Stimulated activated naive CD4-positive, alpha-beta T cell (primary cell): ENCODE results near the gene BLOC1S1.
A peak's percentile ranks its signal among the peaks of the same experiment; 100 is the strongest.

Experiments
- DNase-seq, 6 experiments: peaks; one replicate each; lab custom pipeline; 2025; lab: John Stamatoyannopoulos, UW

Gene BLOC1S1

DNA sequence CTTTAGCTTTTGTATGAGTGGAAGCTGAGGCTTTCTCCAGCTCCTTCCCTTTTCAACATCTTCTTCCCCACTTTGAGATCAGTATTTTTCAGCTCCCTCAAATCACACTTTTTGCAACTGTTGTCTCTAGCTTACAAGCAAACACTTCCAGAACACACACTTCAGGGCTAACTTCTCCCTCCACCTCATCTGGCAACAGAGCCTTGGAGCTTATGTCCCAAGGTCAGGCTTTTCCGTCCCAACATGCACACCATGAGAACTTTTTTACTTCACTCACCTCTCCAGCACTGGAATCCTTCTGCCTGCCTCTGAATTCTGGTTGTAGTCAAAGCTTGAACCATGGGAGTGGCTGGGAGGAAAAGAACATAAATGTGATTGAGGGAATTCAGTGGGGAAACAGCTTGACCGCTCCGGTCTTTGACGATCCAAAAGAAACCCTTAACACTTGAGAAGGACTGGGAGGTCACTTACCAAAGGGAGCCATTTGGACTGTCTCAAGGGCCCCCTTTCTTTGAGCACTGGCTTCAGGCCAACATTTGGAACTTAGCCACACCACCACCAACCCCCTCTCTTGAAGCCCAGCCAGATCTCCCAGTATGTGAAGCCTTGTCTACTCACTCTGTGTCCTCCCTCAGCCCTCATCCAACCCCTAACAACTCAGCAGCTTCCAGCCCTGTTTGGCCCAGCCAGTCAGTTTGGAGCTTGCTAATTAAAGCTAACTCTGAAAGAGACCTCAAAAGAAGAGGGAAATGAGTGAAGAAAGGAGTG, 3.9 kb upstream of the BLOC1S1 start:
- DNase-seq, result no peak

DNA sequence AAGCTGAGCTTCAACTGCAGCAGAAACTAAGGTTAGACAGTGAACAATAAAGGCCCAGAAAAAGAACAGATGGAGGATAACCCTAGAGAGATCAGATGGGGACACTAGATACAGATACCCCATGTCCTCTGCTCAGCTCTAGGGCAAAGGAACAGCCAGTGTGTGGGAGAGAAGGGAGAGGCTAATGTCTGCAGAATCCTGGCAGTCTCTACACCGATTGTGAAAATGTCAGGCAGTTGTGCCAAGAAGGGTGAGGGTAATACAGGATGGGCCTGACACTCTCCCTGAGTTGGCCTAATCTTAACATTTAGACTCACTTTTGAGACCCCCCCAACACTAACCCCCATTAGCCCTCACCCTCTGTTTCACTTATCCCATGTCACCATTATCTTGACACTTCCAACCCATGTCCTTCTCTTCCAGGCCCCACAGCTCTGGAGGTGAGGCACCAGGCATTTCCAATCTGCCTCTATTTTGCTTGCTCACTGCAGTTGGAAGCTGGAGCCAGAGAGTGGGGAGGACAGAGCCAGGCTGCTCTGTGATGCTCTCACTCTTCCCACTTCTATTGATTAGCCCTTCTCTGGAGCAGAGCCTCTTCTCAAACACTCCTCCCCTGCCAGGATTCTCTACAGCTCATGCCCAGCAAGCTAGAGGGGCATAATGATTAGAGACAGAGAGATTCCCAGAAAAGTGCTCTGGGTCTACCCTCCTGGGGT, 3.0 kb upstream of the BLOC1S1 start:
- DNase-seq, result no peak

DNA sequence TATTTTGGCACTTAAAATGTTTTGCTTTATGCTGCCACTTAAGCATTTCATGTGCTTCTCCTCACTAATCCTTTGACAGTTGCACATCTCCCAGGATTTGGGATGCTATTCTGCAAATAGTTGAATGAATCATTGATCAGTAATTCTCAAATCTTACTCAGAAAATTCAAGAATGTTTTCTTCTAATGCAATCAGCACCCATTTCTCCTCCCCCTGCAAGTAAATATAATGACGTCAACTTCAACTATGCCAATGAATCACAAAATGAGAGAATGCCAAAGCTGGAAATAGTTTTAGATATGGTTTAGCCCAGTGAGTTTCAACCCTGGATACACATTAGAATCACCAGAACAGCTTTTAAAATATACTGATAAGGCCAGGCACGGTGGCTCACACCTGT, 2.1 kb upstream of the BLOC1S1 start:
- DNase-seq, result no peak

DNA sequence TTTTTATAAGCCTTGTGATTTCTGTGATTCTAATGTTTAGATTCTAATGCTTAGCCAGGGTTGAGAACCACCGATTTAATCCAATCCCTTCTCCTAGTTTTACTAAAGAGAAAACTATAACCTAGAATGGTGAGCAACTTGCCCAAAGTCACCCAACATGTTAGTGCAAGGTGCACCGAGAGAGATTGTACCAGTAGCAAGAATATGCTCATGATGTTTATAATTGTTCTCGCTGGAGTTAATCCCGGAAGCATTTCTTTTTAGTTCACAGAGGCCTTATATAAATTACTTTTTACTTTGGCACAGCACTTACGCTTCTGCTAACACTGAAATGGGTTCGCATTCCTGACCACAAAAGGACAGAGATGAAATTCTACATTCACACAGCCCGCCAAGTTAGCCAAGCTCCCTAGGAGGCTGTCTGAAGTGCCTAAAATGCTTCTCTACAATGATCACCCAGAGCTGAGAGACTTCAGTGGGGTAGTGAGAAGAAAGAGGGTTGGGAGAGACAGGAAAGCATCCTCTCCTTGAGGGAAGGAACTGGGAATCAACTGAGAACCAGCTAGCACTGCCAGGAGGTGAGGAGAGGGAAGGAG, 579 bp upstream of the BLOC1S1 start:
- DNase-seq, result no peak

DNA sequence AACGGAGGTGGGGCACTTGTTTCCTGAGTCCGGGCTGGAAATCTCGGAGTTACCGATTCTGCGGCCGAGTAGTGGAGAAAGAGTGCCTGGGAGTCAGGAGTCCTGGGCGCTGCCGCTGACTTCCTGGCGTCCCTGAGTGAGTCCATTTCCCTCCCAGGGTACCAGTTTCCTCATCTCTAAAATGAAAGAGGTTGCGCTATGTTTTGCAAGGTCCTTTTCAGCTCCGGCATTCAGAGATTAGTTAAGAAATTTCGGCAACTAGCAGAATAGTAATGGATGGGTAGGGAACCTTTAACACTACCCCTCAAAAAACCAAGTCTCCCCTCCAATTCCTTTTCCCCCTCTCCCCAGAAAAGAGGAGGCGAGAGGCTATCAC, 724 bp downstream of the BLOC1S1 start:
- no peak for DNase-seq

DNA sequence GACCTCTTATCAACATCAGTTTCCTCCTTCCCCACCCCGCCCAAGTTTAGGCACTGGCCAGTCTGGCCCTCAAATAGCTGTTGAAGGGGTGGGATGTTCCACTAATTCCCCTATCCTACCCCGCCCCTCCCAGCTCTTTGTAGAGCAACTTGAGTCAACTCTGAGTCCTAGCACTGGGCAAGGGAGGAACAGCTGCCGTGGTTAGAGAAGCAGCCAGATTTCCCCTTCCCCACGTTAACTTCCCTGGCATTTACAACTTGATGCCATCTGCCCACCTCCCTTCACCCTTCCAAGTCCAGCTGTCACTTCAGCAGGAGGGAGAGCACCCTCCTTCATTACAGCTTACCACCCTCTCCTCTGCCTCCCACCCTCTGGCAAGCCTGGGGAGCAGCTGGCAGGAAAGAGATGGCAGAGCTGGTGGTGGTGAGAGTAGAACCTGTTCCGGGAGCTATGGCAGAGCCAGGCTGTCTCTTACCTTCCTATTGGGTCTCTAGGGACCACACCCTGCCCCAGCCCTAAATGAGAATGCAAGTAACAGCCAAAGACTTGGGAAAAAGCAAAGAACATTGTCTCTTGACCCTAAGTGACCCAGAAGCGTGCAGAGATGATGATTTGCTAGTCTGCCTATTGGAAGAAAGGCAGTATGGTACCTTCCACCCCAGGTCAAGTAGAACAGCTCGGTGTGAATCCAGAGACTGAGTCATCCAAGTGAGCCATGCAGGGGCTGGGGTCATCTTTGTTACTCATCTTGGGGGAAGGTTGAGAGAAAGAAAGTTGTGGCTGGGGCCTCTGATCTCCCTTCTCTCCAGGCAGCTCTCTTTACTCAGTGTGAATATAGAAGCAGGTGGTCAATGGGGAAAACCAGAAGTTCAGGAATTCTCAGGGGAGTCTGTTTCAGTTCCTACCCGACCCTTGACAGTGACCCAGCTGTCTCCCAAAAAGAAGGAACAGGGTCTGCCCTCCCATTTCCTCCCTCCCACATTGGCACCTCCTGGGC, 1.5 kb downstream of the BLOC1S1 start:
- no peak for DNase-seq

DNA sequence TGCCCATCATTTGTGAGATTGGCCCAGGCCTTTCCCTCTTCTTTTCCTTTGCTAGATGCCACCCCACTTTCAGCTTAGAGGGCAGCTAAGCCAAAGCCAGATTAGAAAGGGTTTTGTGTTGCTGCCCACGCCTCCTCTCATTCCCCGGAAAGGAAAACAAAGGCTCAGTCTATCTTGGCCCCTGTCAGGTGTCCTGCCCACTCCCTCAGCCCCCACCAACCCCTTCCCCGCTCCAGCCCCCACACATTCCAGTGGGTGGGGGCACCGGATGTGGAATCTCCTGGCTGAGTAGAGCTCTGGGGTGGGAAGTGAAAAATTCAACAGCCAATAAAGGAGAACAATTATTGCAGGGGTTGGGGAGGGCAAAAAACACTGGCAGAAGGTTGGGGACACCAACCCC, 2.2 kb downstream of the BLOC1S1 start:
- DNase-seq, result no peak

DNA sequence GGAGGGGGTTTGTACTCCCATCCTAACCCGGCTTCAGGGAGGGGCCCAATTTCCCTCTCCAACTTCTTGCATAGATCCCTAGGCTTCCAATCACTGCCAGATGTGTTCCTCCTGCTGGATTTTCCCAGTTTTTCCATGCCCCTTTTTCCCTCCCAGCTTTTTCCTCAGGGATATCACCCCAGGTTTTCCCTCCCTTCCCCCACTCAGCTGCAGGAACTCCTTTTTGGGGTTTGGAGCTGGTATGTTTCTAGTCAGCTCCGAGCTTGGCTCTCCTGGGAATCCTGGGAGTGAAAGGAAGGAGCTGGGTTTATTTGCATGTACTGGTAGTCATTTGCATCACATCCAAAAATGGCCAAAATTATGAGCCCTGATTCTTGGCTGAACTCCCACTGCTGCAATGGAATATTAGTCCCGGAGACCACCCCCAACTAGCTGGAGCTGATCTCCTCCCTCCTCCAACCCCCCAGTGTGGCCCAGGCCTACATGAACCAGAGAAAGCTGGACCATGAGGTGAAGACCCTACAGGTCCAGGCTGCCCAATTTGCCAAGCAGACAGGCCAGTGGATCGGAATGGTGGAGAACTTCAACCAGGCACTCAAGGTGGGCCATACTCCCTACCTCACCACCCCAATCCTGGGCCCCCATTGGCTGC, 2.9 kb downstream of the BLOC1S1 start:
- DNase-seq, result no peak

DNA sequence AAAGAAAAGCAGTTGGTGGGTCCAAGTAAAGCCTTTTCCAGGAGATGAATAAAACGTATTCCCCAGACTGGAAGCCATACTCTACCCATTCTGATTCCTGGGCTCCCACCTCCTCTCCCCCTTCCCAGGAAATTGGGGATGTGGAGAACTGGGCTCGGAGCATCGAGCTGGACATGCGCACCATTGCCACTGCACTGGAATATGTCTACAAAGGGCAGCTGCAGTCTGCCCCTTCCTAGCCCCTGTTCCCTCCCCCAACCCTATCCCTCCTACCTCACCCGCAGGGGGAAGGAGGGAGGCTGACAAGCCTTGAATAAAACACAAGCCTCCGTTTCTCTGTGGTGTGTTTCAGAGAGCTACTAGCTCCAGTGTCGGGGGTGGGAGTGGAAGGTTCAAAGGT, 3.5 kb downstream of the BLOC1S1 start:
- no peak for DNase-seq

DNA sequence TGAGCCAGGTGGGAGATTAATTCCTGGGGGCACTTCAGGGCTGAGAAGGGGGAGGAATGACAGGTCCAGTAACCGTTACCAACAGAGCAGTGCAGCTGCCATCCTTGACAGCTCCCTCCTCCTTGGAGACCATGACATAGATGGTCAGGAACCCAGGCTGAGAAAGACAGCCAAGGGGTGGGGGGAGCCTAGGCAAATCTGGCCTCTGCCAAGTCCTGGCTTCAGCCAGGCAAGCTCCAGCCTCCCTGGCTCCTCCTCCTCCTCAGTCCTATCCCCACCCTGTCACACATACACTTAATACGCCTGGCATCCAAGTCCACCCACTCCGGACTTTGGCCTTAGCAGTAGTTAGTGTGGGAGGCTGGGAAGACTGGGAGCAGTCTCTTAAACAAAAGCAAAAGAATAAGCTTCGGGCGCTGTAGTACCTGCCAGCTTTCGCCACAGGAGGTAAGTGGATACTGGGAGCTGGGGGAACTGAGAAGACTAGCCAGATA, 4.3 kb downstream of the BLOC1S1 start, which contains the start of gene RDH5:
Gene RDH5 (plus strand): TSS at position 323 of the 494 bp plus-strand sequence. CDS start 792 bp downstream, outside the sequence.
- DNase-seq, result no peak

DNA sequence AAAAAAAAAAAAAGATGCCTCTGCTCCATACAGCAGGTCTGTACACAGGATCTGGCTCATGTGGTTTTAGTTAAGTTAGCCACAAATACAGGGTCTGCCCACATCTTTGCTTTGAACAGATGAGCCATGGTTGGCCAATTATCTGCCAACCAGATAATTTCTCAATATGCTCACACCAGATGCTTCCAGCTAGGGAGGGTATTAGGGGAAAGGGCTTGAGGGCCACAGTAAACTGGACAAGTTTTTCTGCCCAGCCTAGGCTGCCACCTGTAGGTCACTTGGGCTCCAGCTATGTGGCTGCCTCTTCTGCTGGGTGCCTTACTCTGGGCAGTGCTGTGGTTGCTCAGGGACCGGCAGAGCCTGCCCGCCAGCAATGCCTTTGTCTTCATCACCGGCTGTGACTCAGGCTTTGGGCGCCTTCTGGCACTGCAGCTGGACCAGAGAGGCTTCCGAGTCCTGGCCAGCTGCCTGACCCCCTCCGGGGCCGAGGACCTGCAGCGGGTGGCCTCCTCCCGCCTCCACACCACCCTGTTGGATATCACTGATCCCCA, 5.1 kb downstream of the BLOC1S1 start:
- no peak for DNase-seq

DNA sequence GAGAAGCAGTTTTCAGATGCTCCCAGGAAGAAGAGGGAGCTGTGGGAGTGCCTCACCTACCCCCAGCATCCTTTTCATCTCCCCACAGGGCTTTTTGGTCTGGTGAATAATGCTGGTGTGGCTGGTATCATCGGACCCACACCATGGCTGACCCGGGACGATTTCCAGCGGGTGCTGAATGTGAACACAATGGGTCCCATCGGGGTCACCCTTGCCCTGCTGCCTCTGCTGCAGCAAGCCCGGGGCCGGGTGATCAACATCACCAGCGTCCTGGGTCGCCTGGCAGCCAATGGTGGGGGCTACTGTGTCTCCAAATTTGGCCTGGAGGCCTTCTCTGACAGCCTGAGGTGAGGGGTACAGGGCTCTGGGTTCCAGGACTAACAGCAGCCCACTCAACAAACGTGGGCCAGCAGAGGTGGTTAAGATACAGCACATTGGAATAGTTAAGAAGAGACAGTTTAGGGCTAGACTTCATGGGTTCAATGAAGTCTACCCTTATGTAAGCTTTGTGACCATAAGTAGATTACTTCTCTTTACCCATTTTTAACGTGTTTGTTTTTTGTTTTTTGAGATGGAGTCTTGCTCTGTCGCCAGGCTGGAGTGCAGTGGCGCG, 5.9 kb downstream of the BLOC1S1 start:
- DNase-seq, result no peak

DNA sequence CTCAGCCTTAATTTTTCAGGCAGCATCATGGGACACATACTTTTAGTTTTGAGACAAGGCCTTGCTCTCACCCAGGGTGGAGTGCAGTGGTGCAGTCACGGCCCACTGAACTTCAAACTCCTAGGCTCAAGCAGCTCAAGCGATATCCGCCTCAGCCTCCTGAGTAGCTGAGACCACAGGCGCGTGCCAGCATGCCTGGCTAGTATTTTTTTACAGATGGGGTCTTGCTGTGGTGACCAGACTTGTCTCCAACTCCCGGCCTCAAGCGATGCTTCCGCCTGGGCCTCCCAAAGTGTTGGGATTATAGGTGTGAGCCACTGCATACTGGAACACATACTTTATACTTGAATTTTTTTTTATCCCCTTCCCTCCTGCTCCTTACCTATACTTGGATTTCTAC, 7.1 kb downstream of the BLOC1S1 start:
- DNase-seq, result no peak

DNA sequence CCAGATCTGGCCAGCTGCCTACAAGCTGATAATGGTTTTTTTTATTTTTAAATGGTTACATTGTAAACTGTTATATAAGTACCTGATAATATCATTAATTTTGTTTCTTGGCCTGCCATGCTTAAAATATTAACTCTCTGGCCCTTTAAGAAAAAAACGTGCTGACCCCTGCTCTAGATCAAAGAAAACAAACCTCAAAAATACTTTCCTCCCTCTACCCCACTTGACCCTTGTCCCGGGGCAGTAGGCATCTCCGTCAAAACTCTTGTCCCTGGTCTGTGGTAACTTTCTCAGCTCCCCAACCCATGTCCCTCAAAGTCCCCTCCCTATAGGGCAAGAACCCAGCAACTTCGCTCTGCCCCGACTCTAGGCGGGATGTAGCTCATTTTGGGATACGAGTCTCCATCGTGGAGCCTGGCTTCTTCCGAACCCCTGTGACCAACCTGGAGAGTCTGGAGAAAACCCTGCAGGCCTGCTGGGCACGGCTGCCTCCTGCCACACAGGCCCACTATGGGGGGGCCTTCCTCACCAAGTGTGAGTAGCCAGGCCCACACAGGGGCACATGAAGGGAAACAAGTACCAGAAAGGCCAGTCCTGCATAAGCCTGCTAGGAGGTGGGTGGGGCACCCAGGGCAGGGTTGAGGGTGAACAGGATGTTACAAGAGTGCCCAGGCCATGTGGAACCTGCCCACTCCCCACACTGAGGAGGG, 7.8 kb downstream of the BLOC1S1 start:
- no peak for DNase-seq

DNA sequence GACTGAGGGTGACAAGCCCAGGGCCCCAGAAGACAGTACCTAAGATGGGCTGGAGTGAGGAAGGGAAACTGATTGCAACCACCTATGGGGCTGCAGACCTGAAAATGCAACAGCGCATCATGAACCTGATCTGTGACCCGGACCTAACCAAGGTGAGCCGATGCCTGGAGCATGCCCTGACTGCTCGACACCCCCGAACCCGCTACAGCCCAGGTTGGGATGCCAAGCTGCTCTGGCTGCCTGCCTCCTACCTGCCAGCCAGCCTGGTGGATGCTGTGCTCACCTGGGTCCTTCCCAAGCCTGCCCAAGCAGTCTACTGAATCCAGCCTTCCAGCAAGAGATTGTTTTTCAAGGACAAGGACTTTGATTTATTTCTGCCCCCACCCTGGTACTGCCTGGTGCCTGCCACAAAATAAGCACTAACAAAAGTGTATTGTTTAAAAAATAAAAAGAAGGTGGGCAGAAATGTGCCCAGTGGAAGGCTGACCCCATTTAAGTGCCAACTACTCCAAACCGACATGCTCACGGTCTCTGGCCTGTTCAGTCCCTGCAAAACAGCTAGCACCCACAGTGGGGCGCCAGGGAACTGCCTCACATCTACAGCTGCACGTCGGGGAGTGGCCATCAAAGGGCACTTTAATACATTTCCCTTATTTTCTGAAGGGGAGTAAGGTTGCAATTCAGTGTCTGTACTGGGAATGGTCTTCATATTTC, 8.5 kb downstream of the BLOC1S1 start:
- peak; percentile 7 to 64 (median 38) for DNase-seq

DNA sequence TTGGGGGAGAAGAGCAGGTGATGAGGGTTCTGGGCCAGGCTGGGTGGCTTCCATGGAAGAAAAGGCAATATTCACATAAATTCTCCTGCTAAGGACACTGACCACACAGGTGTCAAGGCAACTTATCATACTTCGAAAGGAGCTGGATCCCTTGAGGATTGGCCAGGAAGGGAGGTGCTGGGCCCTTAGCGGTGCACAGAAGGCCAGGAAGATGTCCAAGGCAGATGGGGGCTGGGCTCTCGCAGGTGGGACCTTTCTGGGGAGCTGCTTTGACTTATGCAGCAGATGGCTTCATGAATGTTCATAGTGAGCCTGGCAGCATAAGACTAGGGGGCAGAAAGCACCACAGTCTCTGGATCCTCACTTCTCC, 9.1 kb downstream of the BLOC1S1 start:
- DNase-seq, result no peak

DNA sequence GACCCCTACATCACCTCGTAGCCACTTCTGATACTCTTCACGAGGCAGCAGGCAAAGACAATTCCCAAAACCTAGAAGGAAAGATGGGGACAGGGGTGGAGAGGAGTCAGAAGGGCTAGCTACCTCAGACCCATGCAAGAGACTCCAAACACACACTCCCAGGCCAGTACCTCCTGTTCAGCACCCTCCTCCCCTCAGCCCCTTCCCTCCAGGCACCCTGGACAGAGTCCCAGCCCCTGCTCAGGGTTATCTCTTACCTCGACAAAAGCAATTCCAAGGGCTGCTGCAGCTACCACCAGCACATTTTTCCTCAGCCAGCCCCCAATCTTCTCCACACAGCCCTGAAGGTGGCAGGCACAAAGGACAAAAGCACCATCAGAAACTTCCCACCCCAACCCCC, 9.7 kb downstream of the BLOC1S1 start:
- DNase-seq, result no peak

DNA sequence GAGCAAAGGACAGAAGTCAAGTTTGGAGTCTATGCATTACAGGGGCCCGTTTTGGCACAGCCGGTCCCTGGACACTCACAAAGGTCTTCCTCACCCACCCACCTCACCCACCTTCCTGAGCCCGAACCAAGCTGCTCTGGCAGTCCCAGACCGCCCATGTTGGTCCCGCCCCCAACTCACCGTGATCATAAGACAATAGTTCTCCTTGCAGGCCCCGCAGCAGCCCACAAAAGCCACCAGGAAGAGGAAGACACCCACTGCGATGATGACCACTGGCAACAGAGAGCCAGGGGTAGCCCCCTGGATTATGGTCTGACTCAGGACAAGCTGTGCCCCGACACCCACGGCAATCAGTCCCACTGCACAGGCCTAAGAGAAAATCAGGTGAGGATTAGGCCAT, 11.1 kb downstream of the BLOC1S1 start:
- no peak for DNase-seq

DNA sequence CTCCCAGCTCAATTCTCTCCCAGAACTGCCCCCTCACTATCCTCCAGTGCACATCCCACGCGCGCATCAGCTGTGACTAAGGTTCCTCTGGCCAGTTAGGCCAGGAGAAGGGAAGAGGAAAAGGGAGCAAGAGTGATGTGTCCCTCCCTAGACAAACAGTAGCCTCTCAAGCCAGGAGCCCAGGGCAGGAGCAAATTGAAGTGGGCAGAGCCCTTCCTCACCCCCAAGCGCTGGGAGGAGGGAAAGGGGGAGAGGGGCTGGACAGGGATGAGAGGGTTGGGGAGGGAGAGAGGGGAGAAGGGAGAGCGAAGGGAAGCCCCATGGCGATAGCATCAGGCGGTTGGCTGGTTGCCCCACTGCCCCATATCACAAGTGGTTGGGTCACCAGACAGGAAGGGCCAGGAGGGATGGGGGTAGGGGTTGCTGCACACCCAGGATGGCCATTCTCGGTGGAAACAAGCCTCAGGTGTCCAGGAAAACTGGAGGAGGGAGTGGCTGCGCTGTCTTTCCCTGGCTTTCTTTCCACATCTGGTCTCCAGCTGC, 11.9 kb downstream of the BLOC1S1 start:
- no peak for DNase-seq
